Urothelium cell line (cell line): ENCODE data around the gene TMEM191B.
"Not testable (repeated sequence)": the region's sequence is repeated elsewhere in the genome, so short reads cannot be mapped to it uniquely, and the experiment has no call there.

Experiments
- DNase-seq: peaks from one replicate; pipeline ENCODE4 v3.0.0; 2011; ENCODE audit warnings: low spot score, mixed read lengths
- FAIRE-seq: peaks from 2 replicates; lab custom pipeline; 2011; peaks lifted over from hg19 to GRCh38; lab: Jason Lieb, UNC

The TMEM191B gene

DNA sequence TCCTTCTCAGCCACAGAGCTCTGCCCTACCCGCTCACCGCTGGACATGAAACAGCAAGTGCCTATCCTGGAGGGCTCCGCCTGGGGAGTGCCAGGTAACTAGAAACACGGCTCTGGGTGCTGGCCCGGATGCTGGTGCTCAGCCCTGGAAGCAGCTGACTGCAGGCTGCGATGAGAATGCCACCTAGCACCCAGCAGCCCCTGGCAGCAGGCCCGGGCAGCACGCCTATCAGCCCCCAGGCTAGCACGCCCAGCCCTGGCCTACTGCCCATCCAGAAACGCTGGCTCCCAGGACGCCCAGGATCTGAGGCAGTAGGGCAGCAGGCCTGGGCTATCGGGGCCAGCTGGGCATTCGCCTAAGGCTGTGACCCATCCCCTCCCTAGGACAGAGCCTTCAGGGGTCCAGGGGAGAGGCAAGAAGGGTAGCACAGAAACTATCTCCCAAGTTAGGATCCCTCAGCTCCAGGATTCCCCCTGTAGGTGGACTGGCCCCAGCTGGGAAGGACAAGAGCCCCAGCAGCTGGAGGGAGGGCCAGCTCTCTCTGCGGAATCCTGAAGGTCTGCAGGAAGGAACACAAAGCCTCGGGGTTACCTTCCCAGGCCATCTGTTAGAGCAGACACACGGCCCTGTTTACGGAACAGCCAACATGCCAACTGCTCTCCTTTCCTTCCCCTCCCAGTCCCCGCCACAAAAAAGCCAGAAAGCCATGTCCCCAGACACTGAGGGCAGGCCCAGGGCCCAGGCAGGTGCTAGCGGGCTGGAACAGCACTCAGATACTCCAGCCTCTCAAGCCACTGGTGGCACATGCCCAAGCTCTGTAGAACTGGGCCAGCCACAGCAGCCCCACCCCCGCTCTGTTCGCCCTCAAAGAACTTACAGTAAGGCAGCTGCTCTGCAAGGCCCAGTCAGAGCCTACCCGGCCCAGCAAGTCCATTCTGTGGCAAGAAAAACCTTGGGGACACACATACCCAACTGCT is 27.0 kb downstream of the TMEM191B start:
- not testable (repeated sequence) for FAIRE-seq, DNase-seq

DNA sequence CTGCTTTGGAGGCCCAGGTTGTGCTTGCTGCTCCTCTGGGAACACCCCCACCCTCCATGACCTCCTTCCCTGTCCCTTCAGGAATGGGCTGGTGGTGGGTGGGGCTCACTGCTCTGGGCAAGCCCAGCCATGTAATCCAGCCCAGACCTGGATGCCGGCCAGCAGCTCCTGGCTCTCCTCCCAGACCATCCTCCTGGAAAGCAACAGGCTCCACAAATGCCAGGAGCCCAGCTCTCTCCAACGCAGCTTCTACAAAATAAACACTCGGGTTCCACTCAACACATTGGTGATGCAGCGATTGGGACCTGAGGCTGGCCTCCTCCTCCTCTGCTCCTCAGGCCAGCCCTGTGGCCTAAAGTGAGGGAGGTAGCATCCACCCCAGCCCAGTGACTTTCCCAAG is 30.9 kb downstream of the TMEM191B start:
- FAIRE-seq, DNase-seq: not testable (repeated sequence)

DNA sequence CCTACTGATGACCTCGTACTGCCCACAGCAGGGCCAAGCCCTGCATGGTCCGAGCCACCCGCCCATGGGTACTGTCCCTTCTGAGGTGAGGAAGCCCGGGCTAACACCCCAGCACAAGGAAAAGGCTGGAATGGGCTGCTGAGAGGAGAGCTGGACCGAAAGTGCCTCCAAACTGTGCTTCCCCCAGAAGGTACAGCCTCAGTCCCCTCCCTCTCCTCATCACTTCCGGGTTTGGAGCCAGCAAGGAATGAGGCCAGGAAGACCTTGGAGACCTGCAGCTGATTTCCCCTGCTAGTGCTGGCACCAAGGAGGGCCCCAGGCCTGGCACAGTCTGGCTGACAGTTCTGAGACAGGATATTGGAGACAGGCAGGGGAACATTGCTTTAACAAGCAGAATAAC is 31.3 kb downstream of the TMEM191B start:
- DNase-seq, FAIRE-seq: not testable (repeated sequence)

DNA sequence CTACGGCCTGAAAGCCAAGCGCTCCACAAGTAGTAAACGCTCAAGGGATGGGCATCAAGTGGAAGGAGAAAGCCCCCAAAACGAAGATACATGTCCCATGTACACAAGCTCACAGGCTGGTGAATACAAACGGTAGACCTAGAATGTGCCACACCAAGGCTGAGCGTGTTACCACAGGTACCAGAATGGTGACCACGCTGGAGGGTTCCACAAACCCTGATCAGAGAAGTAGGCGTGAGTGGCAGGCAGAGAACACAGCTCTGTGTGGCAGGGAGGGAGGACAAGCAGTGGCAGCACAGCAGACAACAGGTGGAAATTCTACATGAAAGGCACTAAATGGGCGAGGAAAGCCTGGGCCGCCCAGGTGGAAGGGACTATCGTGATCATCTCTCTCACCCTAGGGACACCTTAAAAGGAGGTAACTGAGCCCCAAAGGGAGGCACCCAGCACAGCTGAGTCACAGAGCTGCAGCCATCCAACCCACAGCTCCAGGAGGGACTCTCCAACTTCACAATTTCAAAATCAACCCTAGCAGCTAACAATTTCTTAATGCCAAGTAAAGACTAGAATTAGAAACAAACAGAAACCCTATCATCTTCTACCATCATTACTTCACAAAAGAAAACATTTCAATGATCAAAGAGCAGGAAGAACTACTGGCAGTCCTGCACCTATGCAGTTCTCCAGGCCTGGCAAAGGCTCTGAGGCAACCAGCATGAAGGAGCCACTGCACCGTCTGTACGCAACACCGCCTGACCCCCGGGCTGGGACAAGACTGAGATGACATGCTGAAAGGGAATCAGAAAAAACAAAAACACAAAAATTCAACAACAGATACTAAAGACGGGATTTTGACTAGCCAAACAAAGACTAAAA is 32.7 kb downstream of the TMEM191B start:
- FAIRE-seq, DNase-seq: not testable (repeated sequence)

DNA sequence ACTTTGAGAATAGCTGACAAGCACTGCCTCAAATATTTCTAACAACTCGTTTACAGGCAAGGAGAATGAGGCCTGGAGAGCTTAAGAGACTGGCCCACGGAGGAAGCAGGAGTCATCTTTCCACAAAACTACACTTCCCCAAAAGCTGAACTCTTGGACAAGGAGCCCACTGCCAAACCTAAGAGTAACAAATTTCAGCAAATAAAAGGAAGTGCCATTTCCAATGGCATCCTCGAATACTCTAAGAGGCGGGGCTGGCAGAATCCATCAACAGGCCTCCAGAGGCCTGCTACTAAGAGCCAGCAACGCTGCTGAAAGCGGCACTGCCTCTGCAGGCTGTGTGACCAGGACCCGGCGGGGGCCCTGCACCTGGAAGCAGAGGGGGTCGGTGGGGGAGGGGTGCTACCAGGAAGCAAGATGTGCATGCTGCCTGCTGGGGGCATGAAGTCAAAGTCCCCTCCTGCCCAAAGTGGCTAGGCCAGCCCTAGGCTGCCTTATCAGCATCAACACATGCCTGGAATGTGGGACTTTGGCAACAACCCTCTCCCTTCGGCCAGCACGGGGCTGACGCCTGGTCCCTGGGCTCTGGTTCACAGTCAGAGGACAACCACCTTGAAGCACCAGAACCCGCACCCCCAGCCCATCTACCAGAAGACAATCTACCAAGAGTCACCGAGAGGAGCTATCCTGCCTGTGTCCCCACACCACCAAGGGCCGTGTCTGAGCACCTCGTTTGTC is 43.1 kb downstream of the TMEM191B start:
- not testable (repeated sequence) for DNase-seq, FAIRE-seq

DNA sequence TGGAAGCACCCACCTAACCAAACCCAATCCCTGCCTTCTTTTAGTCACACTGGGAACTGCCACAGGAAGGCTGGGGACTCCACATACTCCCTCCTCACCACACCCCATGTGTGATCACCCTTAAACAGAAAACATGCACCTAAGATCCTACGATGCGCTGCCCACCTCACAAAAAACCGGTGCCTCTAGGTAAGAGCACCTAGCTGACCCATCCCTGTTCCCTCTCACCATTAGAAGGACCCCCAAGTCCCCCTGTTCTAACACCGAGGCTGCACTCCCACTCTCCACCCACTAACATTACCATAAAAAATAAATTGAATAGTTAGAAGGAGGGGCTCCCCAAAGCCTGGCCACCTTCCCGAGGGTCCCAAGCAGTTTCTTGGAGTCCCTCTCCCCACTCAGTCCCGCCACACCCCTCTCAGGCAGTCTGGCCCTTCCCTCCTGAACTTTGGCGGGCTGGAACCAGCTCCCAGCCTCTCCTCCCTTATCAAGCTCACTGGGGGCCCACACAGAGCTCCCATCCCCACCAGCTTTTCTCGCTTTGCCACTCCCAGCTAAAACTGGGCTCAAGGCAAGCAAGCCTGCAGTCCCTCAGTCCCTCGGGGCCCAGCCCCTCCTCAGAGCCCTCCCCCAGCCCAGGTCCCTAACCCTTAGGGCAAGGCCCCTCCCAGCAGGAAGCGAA is 46.0 kb downstream of the TMEM191B start:
- FAIRE-seq, DNase-seq: not testable (repeated sequence)

DNA sequence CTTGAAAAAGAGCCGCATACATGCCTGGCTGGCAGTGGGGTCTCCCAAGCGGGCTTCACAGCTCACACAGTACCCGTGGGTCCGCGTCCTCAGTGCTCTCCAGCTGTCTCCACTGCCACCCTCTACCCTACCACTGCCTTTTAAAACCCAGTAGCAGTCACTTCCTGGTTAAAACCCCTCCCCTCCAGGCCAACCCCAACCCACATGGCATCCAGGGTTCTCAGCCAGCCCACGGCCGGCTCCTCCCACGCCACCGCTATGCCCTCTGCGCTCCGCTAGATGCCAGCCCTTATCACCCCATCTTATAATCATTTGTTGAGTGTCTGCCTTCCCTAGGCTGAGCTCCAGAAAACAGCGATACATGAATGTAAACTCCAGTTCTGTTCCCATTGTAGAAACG is 47.0 kb downstream of the TMEM191B start:
- DNase-seq, FAIRE-seq: not testable (repeated sequence)

DNA sequence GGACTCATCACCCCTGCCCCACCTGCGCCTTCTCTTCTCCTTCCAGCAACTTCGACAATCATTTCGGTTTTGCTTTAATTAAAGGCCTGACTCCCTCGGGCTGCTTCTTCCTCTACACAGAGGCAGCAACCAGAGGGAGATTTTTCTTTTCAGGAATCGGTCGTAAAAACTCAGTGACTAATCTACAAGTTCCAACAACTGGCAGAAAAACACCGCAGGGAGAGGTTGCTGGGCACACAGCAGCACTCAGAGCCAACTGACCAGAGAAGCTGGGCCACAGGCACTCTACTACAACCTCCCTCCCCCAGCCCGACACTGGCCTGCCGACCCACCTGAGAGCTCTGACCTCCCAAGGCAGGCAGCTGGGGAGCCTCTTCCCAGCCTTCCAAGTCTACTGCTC is 48.1 kb downstream of the TMEM191B start:
- not testable (repeated sequence) for FAIRE-seq

DNA sequence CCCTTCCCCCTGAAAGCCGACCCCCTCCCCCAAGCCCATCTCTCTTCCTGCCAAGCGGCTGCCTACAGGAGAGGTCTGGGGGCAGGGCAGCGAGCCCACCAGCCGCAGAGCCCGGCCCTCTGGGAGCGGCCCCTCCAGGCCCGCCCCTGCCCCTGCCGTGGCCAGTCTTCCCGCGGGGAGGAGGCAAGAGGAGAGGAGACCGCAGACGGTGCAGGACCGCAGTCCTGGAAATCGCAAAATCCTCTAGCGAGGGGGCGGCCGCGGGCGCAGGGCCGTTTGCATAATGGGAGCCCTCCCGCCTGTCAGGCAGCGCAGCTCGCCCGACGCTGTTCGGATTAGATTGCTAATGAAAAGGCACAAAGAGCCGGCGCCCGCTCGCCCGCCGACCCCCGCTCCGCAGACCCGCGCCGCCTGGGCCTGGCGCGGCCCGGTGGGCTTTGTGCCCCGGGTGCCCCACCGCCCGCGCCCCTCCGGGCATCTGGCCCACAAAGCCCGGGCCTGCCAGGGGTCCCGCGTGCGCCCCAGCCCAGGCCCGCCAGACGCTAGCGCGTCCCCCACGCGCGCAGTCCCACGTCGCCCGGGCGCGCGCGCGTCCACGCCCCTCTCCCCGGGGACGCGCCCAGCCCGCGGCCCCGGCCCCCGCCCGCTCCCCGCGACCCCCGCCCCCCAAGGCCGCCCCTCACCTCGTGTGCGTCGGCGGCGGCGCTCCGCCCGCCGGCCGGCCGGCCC is 49.7 kb downstream of the TMEM191B start:
- DNase-seq, FAIRE-seq: not testable (repeated sequence)

More for the DNA sequence above, 48.1 kb downstream of the TMEM191B start:
- not testable (repeated sequence) for DNase-seq

DNA sequence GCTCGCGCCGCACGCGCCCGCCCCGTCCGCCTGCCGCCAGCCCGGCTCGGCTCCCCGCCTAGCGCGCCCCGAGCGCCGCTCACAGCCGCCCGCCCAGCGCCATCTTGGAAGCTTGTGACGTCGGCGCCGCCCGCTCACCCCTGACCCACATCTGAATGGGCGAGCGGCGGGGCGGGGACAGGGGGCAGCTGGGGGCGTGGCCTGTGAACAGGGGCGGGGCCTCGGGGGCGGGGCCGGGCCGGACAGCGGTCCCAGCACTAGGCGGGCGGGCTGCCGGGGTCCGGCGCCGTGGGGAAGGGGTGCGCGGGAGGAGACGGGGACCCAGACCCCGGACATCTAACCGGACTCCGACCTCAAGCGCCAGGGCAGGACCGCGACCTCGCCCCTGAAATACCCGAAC is 50.2 kb downstream of the TMEM191B start:
- not testable (repeated sequence) for DNase-seq, FAIRE-seq
